Measurements from ENCODE around the gene SLC34A1.

Gene SLC34A1

DNA sequence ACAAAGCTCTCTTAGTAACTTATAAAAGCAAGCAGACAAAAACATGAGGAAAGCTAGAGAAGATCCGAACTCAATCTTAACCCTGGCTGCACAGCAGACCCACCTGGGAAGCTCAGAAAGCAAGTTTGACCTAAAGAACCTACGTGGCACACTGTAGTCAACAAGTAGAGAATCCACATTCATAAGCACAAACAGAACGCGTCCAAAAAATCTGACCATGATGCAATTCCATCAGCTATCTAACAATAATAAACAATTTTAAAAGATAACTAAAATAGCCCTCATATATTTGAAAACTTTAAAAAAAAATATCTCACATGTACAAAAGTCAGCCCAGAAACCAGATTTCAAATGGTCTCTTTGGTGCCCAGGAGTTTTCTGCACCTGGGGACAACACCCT lies 37.4 kb upstream of the SLC34A1 start:
- Histone ChIP-seq H3F3A (ENCODE audit: insufficient read depth) (no peaks in the 10 kb centered on the region), H3K4me3 (ENCODE audit: insufficient read depth, low read length, poor library complexity, severe bottlenecking) (no peak overlapping the region), H4K20me1 (ENCODE audit: low read depth, low read length) (no peaks in the 10 kb centered on the region; the same call in 1 of the 2 replicates), H3K9me2 (replicated peaks; ENCODE audit: insufficient read depth, low read length) (no peaks in the 10 kb centered on the region), H3K9ac (ENCODE audit: low read length) (no peak overlapping the region), H3K4me2 (ENCODE audit: low read depth, low read length, poor library complexity, severe bottlenecking) (no peak overlapping the region), H3K27me3 (ENCODE audit: low read length) (no peaks in the 10 kb centered on the region), H3K36me3 (ENCODE audit: low read length) (peaks cover 9% of the 10 kb centered on the region; the same call in 1 of the 2 replicates), H2AFZ (ENCODE audit: low read depth, low read length, severe bottlenecking) (no peak overlapping the region), H3K9me3 (ENCODE audit: insufficient read depth, low read length) (no peaks in the 10 kb centered on the region), H3K27ac (ENCODE audit: low read depth, low read length) (no peak overlapping the region), H3K79me2 (ENCODE audit: insufficient read depth, low read length) (peaks cover 85% of the 10 kb centered on the region)
- no peak for TF ChIP-seq CTCF (IDR thresholded peaks at IDR 0.05; ENCODE audit: insufficient read depth, low read length, poor library complexity, severe bottlenecking)
- TF ChIP-seq EZH2phosphoT487 (conservative IDR thresholded peaks at IDR 0.05; ENCODE audit: low read length), result no peak

DNA sequence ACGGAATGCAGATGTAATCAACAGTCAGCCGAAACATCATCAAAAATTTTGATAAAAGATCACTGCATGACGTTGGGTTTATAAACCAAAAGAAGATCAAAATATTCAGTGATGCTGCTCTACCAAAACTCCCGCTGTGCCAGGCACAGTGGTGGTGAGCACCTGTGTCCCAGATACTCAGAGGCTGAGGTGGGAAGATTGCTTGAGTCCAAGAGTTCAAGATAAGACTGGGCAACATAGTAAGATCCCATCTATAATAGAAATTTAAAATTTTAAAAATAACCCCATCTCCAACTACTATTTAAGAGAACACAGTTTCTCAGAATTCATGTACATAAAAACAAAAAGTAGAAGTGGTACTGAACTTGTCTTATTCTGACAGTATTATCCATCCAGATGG lies 36.5 kb upstream of the SLC34A1 start:
- no peak for TF ChIP-seq CTCF (IDR thresholded peaks at IDR 0.05; ENCODE audit: insufficient read depth, low read length, poor library complexity, severe bottlenecking)
- no peak for TF ChIP-seq EZH2phosphoT487 (conservative IDR thresholded peaks at IDR 0.05; ENCODE audit: low read length)
- Histone ChIP-seq H3K9ac (ENCODE audit: low read length) (no peak overlapping the region), H3K4me3 (ENCODE audit: insufficient read depth, low read length, poor library complexity, severe bottlenecking) (no peak overlapping the region), H2AFZ (ENCODE audit: low read depth, low read length, severe bottlenecking) (no peak overlapping the region), H3K4me2 (ENCODE audit: low read depth, low read length, poor library complexity, severe bottlenecking) (no peak overlapping the region), H3F3A (ENCODE audit: insufficient read depth) (no peaks in the 10 kb centered on the region), H3K9me2 (replicated peaks; ENCODE audit: insufficient read depth, low read length) (no peaks in the 10 kb centered on the region), H3K27ac (ENCODE audit: low read depth, low read length) (no peak overlapping the region), H3K27me3 (ENCODE audit: low read length) (no peaks in the 10 kb centered on the region), H3K79me2 (ENCODE audit: insufficient read depth, low read length) (peaks cover 78% of the 10 kb centered on the region), H3K36me3 (ENCODE audit: low read length) (peaks cover 6% of the 10 kb centered on the region; the same call in 1 of the 2 replicates), H4K20me1 (ENCODE audit: low read depth, low read length) (no peaks in the 10 kb centered on the region; the same call in 1 of the 2 replicates), H3K9me3 (ENCODE audit: insufficient read depth, low read length) (no peaks in the 10 kb centered on the region)

- H3K9me3 ChIP-seq (ENCODE audit: insufficient read depth, low read length), result no peaks in the 10 kb centered on the region
- H3K9me2 ChIP-seq (replicated peaks; ENCODE audit: insufficient read depth, low read length), result no peaks in the 10 kb centered on the region
- H3K79me2 ChIP-seq (ENCODE audit: insufficient read depth, low read length), result peaks cover 66% of the 10 kb centered on the region
- H3K36me3 ChIP-seq (ENCODE audit: low read length), result peaks cover 6% of the 10 kb centered on the region; the same call in 1 of the 2 replicates
- TF ChIP-seq EZH2phosphoT487 (conservative IDR thresholded peaks at IDR 0.05; ENCODE audit: low read length), result no peak
- TF ChIP-seq CTCF (IDR thresholded peaks at IDR 0.05; ENCODE audit: insufficient read depth, low read length, poor library complexity, severe bottlenecking), result no peak
- H3K4me2 ChIP-seq (ENCODE audit: low read depth, low read length, poor library complexity, severe bottlenecking), result peak overlapping the region; percentile 97
- H4K20me1 ChIP-seq (ENCODE audit: low read depth, low read length), result no peaks in the 10 kb centered on the region; the same call in 1 of the 2 replicates
- H3K9ac ChIP-seq (ENCODE audit: low read length), result peak overlapping the region; percentile 70; the same call in 1 of the 2 replicates
- no peaks in the 10 kb centered on the region for H3F3A ChIP-seq (ENCODE audit: insufficient read depth)
- peak overlapping the region; percentile 76 for H3K4me3 ChIP-seq (ENCODE audit: insufficient read depth, low read length, poor library complexity, severe bottlenecking)
- H3K27ac ChIP-seq (ENCODE audit: low read depth, low read length), result no peak overlapping the region
- no peaks in the 10 kb centered on the region for H3K27me3 ChIP-seq (ENCODE audit: low read length)
- no peak overlapping the region for H2AFZ ChIP-seq (ENCODE audit: low read depth, low read length, severe bottlenecking)
Measured at GRCh38 chr5:177349362-177349647, 34.9 kb upstream of the SLC34A1 start.

Data from SU-DHL-6 (cell line).